Posterior cingulate gyrus (tissue), 11 donors: ENCODE measurements around the gene PTGDR2.

Experiments used
- DNase-seq, 10 donors: peaks; one replicate each; pipeline versions ENCODE4 v3.0.0 to v3.0.0-alpha.2; 2020 to 2021; ENCODE audit warnings: mixed read lengths in 3 of 10
- intact Hi-C: fragments of 100-400 bp; cut with DNase I; formaldehyde crosslinking; loops from one replicate; pipeline ENCODE4 v1.15.1; 2023

The PTGDR2 gene

DNA sequence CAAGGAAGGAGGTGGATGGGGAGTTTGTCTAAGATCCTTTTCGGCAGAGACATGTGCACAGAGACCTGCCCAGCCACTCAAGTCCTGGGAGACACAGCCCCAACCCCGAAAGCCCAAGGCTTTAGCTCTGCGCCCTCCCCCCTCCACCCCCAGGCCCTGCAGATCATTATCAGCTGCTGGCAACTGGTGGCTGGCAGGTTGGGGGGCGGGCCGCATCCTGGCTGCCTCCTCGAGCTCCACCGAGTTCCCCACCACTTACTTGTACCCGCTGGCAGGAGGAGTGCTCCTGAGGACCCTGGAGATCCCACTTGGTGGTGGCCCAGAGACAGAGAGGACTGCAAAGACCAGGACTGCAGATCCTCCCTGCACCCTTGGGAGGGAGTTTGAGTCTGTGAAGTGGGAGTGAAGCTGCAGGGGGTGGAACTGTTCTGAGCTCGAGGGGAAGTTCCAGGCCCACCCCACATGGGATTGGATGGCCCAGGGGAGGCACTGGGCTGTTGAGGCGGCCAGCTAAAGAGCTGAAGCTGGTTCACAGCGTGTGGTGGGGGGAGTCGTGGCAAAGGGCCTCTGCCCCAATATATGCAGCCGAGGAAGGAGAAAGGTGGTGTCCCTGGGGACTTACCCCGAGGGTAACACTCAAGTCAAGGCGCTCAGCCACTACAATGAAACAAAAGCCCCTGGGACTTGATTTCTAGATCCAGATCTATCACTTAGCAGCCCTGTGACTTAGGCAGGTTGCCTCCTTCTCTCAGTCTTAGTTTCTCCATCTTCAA lies 33.7 kb downstream of the PTGDR2 start:
- intact Hi-C loops: no loop called here
- peak in 2 of 10 donors; percentile 70 to 77 for DNase-seq

DNA sequence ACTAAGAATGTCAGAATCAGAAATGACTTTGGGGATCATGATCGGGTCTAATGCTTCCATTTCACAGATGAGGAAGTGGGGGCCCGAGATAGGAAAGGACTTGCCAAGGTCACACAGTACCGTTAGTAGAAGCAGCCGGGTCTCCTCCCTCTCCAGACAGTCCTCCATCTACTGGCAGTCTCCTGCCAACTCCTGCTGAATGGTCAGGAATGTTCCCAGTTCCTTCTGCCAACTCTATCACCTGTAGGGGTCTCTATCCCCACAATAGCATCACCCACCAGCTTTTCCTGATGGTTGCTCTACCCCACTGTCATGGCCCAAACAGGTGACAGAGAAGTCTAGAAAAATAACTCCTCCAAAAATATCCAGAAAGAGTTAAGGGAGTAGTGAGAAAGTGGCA lies 37.7 kb downstream of the PTGDR2 start:
- peak in 2 of 10 donors; percentile 9 to 15 for DNase-seq
- intact Hi-C loops: no loop called here

DNA sequence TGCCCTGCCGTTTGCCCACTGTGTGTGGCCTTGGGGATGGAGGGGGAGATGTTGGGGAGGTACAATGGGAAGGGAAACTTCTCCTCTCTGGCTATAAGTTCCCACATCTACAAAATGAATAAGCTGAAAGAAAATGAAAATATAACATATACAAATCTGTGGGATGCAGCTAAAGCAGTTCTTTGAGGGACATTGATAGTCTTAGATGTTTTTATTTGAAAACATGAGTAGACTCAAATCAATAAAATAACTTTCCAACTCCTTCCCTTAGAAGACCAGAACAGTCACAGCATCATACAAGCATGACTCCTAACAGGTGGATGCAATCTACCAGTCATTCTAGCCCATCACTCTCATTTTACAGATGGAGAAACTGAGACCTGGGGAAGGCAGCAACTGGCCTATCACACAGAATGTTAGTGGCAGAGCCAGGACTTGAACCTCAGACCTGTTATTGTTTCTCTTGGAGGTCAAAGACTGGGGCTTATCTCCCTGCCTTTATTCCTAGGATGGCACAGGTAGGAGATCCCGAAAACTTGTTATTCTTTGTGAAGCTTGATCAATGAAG lies 39.1 kb downstream of the PTGDR2 start:
- DNase-seq: peak in 2 of 10 donors; percentile 10 to 12
- intact Hi-C loops: no loop called here

DNA sequence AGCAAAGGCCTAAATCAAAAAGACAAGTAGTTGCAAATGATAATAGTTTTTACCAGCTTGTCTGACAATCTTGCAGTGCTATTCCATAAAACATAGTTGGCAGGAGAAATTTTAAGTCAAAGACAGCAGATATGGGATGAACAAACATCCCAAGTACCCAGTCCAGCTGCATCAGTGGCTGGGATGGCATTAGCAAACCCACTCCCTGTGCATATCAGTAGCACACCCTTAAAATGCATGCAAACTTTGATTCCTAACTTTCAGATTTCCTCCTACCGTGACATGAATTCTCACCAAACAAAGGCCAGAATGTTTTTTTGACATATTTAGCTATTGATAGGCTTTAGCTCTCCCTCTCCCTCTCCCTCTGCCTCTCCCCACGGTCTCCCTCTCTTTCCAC lies 41.6 kb downstream of the PTGDR2 start:
- DNase-seq: peak in 2 of 10 donors; percentile 0 to 2
- intact Hi-C loops: no loop called here

DNA sequence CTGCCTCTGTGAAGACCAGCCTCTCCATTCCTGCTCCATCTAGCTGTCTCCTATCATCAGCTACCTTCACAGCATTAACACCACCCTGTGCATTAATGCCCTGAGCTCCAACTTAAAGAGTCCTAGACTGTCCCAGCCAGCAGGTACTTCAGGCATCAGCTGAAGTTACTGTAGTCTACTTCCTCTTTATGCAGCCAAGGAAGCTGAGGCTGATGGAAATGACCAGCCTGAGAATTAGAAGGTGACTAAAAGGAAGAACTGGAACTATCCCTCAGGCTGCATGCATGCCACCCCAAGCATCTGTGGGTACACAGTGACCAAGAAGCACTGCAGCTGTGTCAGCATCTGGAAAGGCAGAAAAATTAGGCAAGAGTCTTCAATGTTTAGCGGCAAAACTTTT lies 42.4 kb downstream of the PTGDR2 start:
- peak in 1 of 10 donors; percentile 39 for DNase-seq
- intact Hi-C loops: no loop called here

DNA sequence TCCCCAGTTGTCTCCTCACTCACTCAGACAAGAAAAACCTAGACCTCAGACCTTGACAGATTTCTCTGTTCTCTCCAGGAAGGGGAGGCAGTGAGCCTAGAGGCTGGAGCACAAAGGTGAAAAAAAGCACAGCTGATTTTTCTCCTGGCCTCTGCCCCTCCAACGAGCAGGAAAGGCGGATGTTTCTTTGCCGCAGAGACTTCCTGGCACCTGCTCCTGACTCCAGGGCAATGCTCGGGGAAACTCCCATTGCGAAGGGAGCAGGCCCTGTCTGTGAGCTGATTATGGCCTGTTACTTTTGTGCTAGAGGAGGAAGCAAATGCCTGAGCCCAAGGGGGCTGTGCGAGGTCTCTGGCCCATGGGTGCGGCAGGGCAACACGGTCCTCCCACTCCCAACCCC lies 45.2 kb downstream of the PTGDR2 start:
- intact Hi-C loops: no loop called here
- DNase-seq: no peak

DNA sequence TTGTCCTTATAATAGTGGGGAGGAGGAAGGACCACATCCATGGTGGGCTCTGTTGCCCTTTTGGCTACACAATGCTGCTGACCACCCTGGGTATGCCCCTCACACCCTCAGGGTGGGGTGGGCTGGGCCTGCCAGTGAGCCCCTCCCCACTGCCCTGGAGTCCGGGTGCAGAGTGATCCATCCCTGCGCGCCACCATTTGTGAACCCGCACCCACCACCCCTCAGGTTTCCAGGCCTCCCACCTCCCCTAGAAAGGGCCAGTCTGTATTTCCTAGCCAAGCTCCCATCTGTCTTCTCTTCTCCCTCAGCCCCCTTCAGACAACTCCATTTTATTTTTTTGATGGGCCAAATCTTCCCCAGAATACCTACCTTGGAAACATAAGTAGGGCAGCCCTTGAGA lies 45.6 kb downstream of the PTGDR2 start:
- peak in 2 of 10 donors; percentile 35 to 61 for DNase-seq
- intact Hi-C loops: no loop called here

DNA sequence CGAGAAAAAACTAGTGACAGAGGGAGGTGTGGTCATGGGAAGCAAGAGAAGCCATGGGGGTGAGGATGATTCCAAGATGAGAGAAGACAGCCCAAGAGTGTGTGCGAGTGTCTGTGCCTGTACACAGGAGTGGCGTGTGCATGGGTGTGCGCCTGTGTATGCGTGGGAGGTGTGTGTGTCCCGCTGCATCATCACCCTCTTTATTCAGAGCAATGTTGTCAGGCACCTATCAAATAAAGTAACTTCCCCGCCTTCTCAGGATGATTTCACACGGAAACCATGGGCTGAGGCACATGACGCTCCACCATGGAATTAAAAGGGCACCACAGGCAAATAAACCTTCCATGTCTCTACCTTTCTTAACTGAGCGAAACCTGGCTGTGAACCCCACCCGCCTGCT lies 46.1 kb downstream of the PTGDR2 start:
- DNase-seq: peak in 2 of 10 donors; percentile 56 to 73
- intact Hi-C loops: no loop called here

DNA sequence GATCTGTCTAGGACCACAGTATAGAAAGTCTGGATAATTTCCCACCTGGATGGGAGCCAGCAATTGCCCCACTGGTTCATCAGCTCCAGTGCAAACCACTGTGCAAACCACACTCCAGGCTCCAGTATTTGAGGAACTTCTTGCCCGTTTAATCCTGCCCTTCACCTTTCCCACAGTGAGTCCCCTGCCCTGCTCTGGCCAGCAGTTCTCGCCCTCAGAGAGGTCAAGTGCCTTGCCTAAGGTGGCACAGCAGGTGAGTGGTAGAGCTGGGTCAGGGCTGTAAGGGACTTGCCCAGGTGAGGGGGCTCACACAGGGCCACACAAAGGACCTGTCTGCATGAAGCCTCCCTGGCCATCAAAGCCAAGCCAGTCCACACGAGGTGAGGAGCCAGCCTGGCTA lies 46.5 kb downstream of the PTGDR2 start:
- DNase-seq: peak in 2 of 10 donors; percentile 66 to 69
- intact Hi-C loops: no loop called here

DNA sequence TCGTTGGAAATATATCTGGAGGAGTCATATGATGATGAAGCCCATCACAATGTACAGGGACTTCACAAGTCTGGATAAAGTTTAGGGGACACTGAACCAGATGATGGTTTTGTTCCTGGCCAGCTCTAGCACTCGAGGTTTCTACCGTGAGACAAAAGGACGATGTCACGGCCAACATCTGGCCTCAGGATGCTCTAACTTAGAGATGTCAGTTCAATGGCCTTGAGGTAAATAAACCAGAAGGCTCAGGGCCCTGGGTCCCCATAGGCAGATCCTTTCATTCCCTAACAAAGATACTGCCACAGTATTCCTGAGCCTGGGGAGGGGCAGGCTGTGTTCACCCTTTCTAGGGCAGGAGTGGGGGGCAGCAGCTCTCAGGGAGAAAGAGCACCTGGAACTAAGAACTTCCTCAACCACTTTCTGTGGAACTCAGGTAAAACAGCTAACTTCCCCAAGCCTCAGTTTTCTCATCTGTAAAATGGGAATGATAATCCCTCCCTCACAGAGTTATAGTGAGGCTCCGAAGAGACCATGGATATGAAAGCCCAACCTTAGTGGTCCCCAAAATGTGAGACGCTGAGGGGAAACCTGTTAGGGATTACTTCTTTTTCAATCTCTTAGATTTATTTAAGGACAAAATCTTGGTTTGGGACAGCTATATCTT lies 52.3 kb downstream of the PTGDR2 start:
- DNase-seq: peak in 2 of 10 donors; percentile 8 to 13
- intact Hi-C loops: no loop called here

DNA sequence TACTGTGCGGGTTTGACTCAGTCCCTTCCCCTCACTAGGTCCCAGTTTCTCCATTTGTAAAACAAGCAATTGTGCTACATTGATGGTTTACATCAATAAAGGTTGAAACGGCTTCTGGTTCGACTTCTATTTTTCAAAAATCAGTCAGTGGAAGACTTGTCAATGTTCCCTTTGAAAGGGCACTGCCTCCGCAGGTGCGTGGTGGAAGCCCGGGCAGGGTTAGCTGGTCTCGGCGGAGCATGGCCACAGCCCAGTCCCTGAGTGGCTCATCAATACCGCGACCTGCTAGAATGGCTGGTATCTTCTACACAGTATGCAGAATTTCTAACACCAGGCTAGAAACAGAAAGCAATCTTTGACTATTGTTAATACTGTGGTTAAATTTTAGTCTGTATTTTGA lies 54.6 kb downstream of the PTGDR2 start:
- peak in 2 of 10 donors; percentile 48 to 69 for DNase-seq
- intact Hi-C loops: no loop called here
